GM12878 (cell line): ENCODE measurements around the gene C1QTNF9B. TPM values are rescaled to one million over a fixed set of nuclear protein-coding genes. Genes with fewer than 3 reads are reported as not detected.

Experiments used
- ATAC-seq: fragments of 200-7000 bp; cut with Tn5 transposase; 3 replicates; pipeline ENCODE4 v1.9.1; 2020; ENCODE audit warnings: mild to moderate bottlenecking, moderate library complexity
- BruUV-seq: library from RNA; stranded (reverse); fragments of 400-500 nt; replicated peaks from 2 replicates; lab custom pipeline; 2021; lab: Mats Ljungman, UMichigan
- CTCF ChIA-PET: fragments of 300-600 bp; sonication (Branson Sonifier 250); formaldehyde crosslinking; extraction: SDS; loops from one replicate; lab custom pipeline; 2021; ENCODE audit warnings: inconsistent platforms; lab: Yijun Ruan, JAX
- POLR2A ChIA-PET: fragments of 350-600 bp; formaldehyde crosslinking; extraction: SDS; loops from one replicate; lab custom pipeline; 2021; ENCODE audit warnings: inconsistent platforms; lab: Charles Lee
- RAD21 ChIA-PET: fragments of 300-600 bp; sonication (Branson Sonifier 250); formaldehyde crosslinking; loops from one replicate; lab custom pipeline; 2023; ENCODE audit warnings: antibody characterized with exemption; ENCODE audit not compliant: unreplicated experiment; lab: Charles Lee
- SMC1A ChIA-PET: fragments of 300-600 bp; sonication (Branson Sonifier 250); formaldehyde crosslinking; loops from one replicate; lab custom pipeline; 2023; ENCODE audit not compliant: unreplicated experiment, uncharacterized antibody; lab: Charles Lee
- DNase-seq: peaks from one replicate; pipeline ENCODE4 v3.0.0-alpha.2; 2011; ENCODE audit warnings: low read depth, low spot score
- FAIRE-seq: peaks from 3 replicates; lab custom pipeline; 2011; peaks lifted over from hg19 to GRCh38; lab: Jason Lieb, UNC
- H2AFZ ChIP-seq: 2 replicates; pipeline ENCODE4 v1.6.0; 2011; ENCODE audit warnings: low read depth, low read length, control low read depth; ENCODE audit not compliant: control insufficient read depth
- H3K27ac ChIP-seq: 2 replicates; pipeline ENCODE4 v1.5.1; 2011; ENCODE audit warnings: control low read depth; ENCODE audit not compliant: control insufficient read depth, insufficient read depth
- H3K27me3 ChIP-seq, 2 experiments: replicated peaks in 1 of 2; 2 replicates each; pipeline versions ENCODE4 v1.6.0 to v1.6.1; 2011; ENCODE audit warnings: low read length in 1 of 2; ENCODE audit not compliant: control insufficient read depth in 2 of 2, insufficient read depth in 2 of 2
- H3K36me3 ChIP-seq, 2 experiments: 2 replicates each; pipeline ENCODE4 v1.5.1; 2011; ENCODE audit warnings: low read length in 1 of 2; ENCODE audit not compliant: control insufficient read depth in 2 of 2, insufficient read depth in 2 of 2
- H3K4me1 ChIP-seq: 2 replicates; pipeline ENCODE4 v1.6.1; 2011; ENCODE audit warnings: mild to moderate bottlenecking, low read length, moderate library complexity, mixed read lengths; ENCODE audit not compliant: control insufficient read depth, insufficient read depth
- H3K4me2 ChIP-seq: 2 replicates; pipeline ENCODE4 v1.6.0; 2011; ENCODE audit warnings: control low read depth; ENCODE audit not compliant: control insufficient read depth, insufficient read depth
- H3K4me3 ChIP-seq: fragments of 200-600 bp; sonication (generic); 2 replicates; pipeline ENCODE4 v1.5.1; 2016
- H3K79me2 ChIP-seq: 2 replicates; pipeline ENCODE4 v1.6.0; 2011; ENCODE audit warnings: low read length; ENCODE audit not compliant: control insufficient read depth, insufficient read depth
- H3K9ac ChIP-seq: 2 replicates; pipeline ENCODE4 v1.8.0; 2011; ENCODE audit warnings: low read length, control low read depth, mixed read lengths; ENCODE audit not compliant: control insufficient read depth, insufficient read depth
- H3K9me3 ChIP-seq: replicated peaks from 3 replicates; pipeline ENCODE4 v1.5.1; 2011; ENCODE audit warnings: mild to moderate bottlenecking, low read length; ENCODE audit not compliant: control insufficient read depth, insufficient read depth
- H4K20me1 ChIP-seq: 2 replicates; pipeline ENCODE4 v1.6.0; 2011; ENCODE audit not compliant: control insufficient read depth, insufficient read depth
- ASH2L ChIP-seq: fragments of 300-600, 200-600 bp; sonication (generic); IDR thresholded peaks from 2 replicates; pipeline ENCODE4 v1.6.1; 2017; ENCODE audit warnings: low read depth, mild to moderate bottlenecking, borderline replicate concordance
- BHLHE40 ChIP-seq, 2 experiments: fragments of 450-650 bp in 1 of 2; IDR thresholded peaks; 2 replicates each; pipeline ENCODE4 v1.6.1; 2011 to 2017; ENCODE audit warnings: low read depth in 2 of 2, borderline replicate concordance in 1 of 2, improper control_type of control experiment in 1 of 2, low read length in 1 of 2, mild to moderate bottlenecking in 1 of 2
- BRCA1 ChIP-seq: IDR thresholded peaks from 2 replicates; pipeline ENCODE4 v1.6.1; 2011; ENCODE audit warnings: low read depth, low read length, improper control_type of control experiment
- E2F8 ChIP-seq: fragments of 450-650 bp; IDR thresholded peaks from 2 replicates; pipeline ENCODE4 v1.6.1; 2018; ENCODE audit warnings: mild to moderate bottlenecking, low read depth, moderate library complexity; ENCODE audit not compliant: partially characterized antibody
- IKZF2 ChIP-seq, 2 experiments: fragments of 450-650 bp; IDR thresholded peaks; 2 replicates each; pipeline ENCODE4 v1.6.1; 2017; ENCODE audit warnings: mild to moderate bottlenecking in 2 of 2, moderate library complexity in 2 of 2
- MYC ChIP-seq: IDR thresholded peaks from 2 replicates; pipeline ENCODE4 v1.6.1; 2011; ENCODE audit warnings: mild to moderate bottlenecking, low read length, moderate library complexity, inconsistent platforms; ENCODE audit not compliant: insufficient read depth, insufficient replicate concordance, insufficient read length, severe bottlenecking
- POU2F2 ChIP-seq: IDR thresholded peaks from 3 replicates; pipeline ENCODE4 v1.6.1; 2011; ENCODE audit warnings: low read depth, mild to moderate bottlenecking, low read length, borderline replicate concordance
- RAD21 ChIP-seq: IDR thresholded peaks from 2 replicates; pipeline ENCODE4 v1.6.1; 2011; ENCODE audit warnings: mild to moderate bottlenecking, low read depth, low read length, moderate library complexity; ENCODE audit not compliant: insufficient read depth
- SUZ12 ChIP-seq: fragments of 200-600 bp; sonication (generic); IDR thresholded peaks from one replicate; pipeline ENCODE4 v1.6.1; 2018; ENCODE audit warnings: antibody characterized with exemption, mild to moderate bottlenecking; ENCODE audit not compliant: unreplicated experiment
- TAF1 ChIP-seq: IDR thresholded peaks from 2 replicates; pipeline ENCODE4 v1.6.1; 2011; ENCODE audit warnings: mild to moderate bottlenecking, low read depth, low read length, borderline replicate concordance
- WGBS: methylation state at CpG from one replicate; pipeline ENCODE4 v1.1.6; 2016; ENCODE audit warnings: low lambda C conversion rate; ENCODE audit not compliant: insufficient replicate concordance, insufficient coverage; ENCODE audit errors: missing lambda C conversion rate; 5-methylcytosine and 5-hydroxymethylcytosine counted together
- in situ Hi-C: fragments of 300-500 bp; cut with MboI; formaldehyde crosslinking; loops from 9 replicates; pipeline ENCODE4 v1.14.3; 2018; ENCODE audit warnings: mixed read lengths
- intact Hi-C: fragments of 100-400 bp; cut with micrococcal nuclease; formaldehyde crosslinking; loops from one replicate; pipeline ENCODE4 v1.14.2; 2022; ENCODE audit not compliant: unreplicated experiment
- polyA plus RNA-seq, 11 experiments: library from polyadenylated mRNA; depleted of rRNA in 4 of 11; unstranded in 6 of 11; stranded (reverse) in 5 of 11; fragments of >200 nt; fragmentation: Nextera tagmentation in 4 of 11; fragmentation: Illumina TruSeq in 1 of 11; extraction: Ambion mirVana in 4 of 11; extraction: Trizol in 1 of 11; gene quantifications; 1 replicate in 1 of 11; 2 replicates in 10 of 11; pipeline versions ENCODE4 v1.2.1 to v1.2.3, GENCODE V29; 2011 to 2016; ENCODE audit warnings: inconsistent platforms in 2 of 11, missing spikeins in 2 of 11, low read depth in 1 of 11
- total RNA-seq, 4 experiments: library from RNA; depleted of rRNA in 3 of 4; stranded (reverse); fragments of >200 nt in 3 of 4; fragmentation: Illumina TruSeq in 1 of 4; extraction: Trizol in 1 of 4; gene quantifications; 2 replicates each; pipeline versions ENCODE4 v1.2.1 to v1.2.3, GENCODE V29; 2013 to 2021
- TF ChIP-seq, protein P1 (sequence below): fragments of 450-650 bp; IDR thresholded peaks from 2 replicates; pipeline ENCODE4 v1.6.1; 2017; ENCODE audit warnings: borderline replicate concordance
- TF ChIP-seq, protein P2 (sequence below): fragments of 450-650 bp; IDR thresholded peaks from 2 replicates; pipeline ENCODE4 v1.6.1; 2014; ENCODE audit warnings: mild to moderate bottlenecking
- TF ChIP-seq, protein P3 (sequence below): fragments of 450-650 bp; IDR thresholded peaks from 2 replicates; pipeline ENCODE4 v1.6.1; 2016; ENCODE audit warnings: mild to moderate bottlenecking
- TF ChIP-seq, protein P4 (sequence below): IDR thresholded peaks from 2 replicates; pipeline ENCODE4 v1.6.1; 2012; ENCODE audit warnings: low read depth, low read length, improper control_type of control experiment

C1QTNF9B gene
- total and polyA plus RNA-seq, 10 of the 15 experiments (the other 5 are each of a cell fraction or from before 2014, with no cell fraction given): 0.10 to 0.48 (median 0.32) TPM; not detected in 6

DNA sequence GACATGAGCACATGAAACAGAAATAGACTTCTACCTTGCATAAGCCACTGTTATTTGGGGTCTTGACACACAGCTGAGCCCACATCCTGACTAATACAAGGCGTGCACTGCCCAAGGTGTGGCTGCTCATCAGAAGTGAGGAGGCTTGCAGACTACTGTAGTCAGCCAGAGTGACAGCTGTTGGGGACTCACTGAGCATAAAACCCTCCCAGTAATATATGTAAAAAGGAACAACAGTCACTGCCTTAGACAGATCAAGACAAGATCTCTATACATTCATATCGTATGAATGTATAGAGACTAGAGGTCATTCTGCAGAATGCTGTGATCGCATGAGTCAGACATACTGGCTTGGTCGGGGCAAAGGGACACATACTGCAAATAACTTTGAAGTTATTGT lies 4.1 kb upstream of the C1QTNF9B start:
- H4K20me1 ChIP-seq: no peaks in the 10 kb centered on the region
- H3K27me3 ChIP-seq: peaks cover 0 to 11% of the 10 kb centered on the region in 2 experiments; a peak in 2 of 4 replicates
- no peak overlapping the region for H3K27ac ChIP-seq
- no peak overlapping the region for H3K4me3 ChIP-seq
- no TSS peak for BruUV-seq
- intact Hi-C loops: no loop called here
- TF ChIP-seq SUZ12 (no peak), RAD21 (no peak), IKZF2 (IDR thresholded peaks at IDR 0.05) (no peak), TAF1 (no peak), MYC (no peak), BHLHE40 (IDR thresholded peaks at IDR 0.05; ENCODE audit: borderline replicate concordance in 1 of 2, low read depth in 2 of 2, low read length in 1 of 2) (no peak), POU2F2 (no peak), E2F8 (no peak), BRCA1 (no peak), ASH2L (no peak)
- TF ChIP-seq, protein P1, sequence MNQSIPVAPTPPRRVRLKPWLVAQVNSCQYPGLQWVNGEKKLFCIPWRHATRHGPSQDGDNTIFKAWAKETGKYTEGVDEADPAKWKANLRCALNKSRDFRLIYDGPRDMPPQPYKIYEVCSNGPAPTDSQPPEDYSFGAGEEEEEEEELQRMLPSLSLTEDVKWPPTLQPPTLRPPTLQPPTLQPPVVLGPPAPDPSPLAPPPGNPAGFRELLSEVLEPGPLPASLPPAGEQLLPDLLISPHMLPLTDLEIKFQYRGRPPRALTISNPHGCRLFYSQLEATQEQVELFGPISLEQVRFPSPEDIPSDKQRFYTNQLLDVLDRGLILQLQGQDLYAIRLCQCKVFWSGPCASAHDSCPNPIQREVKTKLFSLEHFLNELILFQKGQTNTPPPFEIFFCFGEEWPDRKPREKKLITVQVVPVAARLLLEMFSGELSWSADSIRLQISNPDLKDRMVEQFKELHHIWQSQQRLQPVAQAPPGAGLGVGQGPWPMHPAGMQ: no peak
- TF ChIP-seq, protein P2, sequence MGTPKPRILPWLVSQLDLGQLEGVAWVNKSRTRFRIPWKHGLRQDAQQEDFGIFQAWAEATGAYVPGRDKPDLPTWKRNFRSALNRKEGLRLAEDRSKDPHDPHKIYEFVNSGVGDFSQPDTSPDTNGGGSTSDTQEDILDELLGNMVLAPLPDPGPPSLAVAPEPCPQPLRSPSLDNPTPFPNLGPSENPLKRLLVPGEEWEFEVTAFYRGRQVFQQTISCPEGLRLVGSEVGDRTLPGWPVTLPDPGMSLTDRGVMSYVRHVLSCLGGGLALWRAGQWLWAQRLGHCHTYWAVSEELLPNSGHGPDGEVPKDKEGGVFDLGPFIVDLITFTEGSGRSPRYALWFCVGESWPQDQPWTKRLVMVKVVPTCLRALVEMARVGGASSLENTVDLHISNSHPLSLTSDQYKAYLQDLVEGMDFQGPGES: no peak
- TF ChIP-seq, protein P3, sequence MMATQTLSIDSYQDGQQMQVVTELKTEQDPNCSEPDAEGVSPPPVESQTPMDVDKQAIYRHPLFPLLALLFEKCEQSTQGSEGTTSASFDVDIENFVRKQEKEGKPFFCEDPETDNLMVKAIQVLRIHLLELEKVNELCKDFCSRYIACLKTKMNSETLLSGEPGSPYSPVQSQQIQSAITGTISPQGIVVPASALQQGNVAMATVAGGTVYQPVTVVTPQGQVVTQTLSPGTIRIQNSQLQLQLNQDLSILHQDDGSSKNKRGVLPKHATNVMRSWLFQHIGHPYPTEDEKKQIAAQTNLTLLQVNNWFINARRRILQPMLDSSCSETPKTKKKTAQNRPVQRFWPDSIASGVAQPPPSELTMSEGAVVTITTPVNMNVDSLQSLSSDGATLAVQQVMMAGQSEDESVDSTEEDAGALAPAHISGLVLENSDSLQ: no peak
- TF ChIP-seq, protein P4, sequence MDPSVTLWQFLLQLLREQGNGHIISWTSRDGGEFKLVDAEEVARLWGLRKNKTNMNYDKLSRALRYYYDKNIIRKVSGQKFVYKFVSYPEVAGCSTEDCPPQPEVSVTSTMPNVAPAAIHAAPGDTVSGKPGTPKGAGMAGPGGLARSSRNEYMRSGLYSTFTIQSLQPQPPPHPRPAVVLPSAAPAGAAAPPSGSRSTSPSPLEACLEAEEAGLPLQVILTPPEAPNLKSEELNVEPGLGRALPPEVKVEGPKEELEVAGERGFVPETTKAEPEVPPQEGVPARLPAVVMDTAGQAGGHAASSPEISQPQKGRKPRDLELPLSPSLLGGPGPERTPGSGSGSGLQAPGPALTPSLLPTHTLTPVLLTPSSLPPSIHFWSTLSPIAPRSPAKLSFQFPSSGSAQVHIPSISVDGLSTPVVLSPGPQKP: no peak
- FAIRE-seq (no peak), DNase-seq (no peak), ATAC-seq (peak; percentile 59)
- WGBS: 45% methylated on average over 4 of the region's 4 CpGs
- H2AFZ ChIP-seq: no peak overlapping the region
- POLR2A ChIA-PET: no interaction called here
- no peak overlapping the region for H3K4me2 ChIP-seq
- no peak overlapping the region for H3K9ac ChIP-seq
- no peaks in the 10 kb centered on the region for H3K9me3 ChIP-seq
- no peaks in the 10 kb centered on the region for H3K79me2 ChIP-seq
- CTCF ChIA-PET: interaction anchor here (1.5 to 1.6 kb wide), 2 partner anchors 36 to 59 kb away, joined by 3 to 4 read pairs; no protein-coding TSS in a partner anchor
- RAD21 ChIA-PET: interaction anchor here (2.4 kb wide), 1 partner anchor 433 kb away, joined by 5 read pairs; no protein-coding TSS in a partner anchor
- SMC1A ChIA-PET: interaction anchor here (0.8 kb wide), 1 partner anchor 41 kb away, joined by 3 read pairs; no protein-coding TSS in a partner anchor
- no peaks in the 10 kb centered on the region for H3K4me1 ChIP-seq
- no peaks in the 10 kb centered on the region for H3K36me3 ChIP-seq
- in situ Hi-C loops: no loop called here
